Stimulated activated CD8-positive, alpha-beta memory T cell treated with anti-CD3 and anti-CD28 coated beads, Interleukin-4, amount 100 ng/mL, for 4 hours (primary cell): ENCODE measurements around the gene MANSC1.
"Not testable (repeated sequence)": the region's sequence is repeated elsewhere in the genome, so short reads cannot be mapped to it uniquely, and the experiment has no call there.

Experiments used
- DNase-seq, 2 donors: peaks; one replicate each; pipeline ENCODE4 v3.0.0-alpha.2; 2020; ENCODE audit warnings: low read depth in 2 of 2, low spot score in 1 of 2

MANSC1 gene

DNA sequence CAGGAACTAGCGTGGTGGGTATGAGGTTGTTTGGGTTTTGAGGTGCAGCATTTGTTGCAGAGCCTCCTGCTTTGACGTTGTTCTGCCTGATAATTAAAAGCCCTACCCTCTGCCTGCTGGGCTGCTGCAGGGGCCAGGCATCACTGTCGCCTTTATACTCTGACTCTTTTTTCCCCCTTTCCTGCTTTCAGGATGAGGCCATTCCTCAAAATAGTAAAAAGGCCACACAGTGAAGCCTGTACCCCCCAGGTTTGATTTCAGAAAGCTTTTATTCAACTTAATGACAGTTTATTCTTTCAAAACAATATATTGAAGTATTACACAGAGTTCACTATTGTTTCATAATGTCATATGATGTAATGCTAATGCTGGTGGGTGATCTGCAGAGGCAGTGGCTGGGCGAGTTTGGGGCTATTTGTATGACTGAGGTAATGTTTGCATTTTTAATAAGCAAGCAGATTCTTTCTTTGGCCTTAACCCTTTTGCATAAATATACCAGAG is 15.9 kb upstream of the MANSC1 start:
- DNase-seq = no peak

DNA sequence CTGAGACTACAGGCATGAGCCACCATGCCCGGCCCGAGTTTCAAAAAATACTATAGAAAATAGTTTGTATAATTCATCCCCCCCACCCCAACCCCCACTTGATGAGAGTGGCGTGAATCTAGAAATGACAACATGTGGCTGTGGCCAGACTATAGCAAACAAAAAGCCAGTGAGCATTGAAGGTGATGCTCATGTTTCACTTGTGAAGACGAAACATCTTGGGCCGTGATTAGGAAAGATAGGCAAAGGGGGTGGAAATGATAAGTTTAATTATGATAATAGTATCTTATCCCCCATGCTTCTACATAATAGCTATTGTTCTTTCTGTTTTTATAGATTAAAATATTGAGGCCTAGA is 15.4 kb upstream of the MANSC1 start:
- DNase-seq = no peak

DNA sequence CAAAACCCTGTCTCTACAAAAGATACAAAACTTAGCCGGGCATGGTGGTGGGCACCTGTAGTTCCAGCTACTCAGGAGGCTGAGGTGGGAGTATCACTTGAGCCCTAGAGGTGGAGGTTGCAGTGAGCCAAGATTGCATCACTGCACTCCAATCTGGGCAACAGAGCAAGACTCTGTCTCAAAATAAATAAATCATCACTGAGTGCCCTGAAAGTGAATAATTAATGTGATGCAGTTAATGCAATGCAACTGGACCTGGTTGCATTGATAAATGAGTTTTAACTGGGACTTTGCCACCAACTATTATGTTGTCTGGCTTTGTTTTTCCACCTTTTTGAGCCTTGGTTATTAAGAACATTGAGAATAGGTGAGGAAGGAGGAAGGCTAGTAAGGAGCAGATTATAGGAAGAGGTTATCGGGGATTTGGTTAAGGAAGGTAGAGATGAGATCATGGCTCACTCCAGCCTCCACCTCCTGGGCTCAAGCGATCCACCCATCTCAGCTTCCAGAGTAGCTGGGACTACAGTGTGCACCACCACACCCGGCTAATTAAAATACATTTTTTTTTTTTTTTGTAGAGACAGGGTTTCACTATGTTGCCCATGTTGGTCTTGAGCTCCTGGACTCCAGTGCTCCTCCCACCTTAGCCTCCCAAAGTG is 14.9 kb upstream of the MANSC1 start:
- no peak for DNase-seq

DNA sequence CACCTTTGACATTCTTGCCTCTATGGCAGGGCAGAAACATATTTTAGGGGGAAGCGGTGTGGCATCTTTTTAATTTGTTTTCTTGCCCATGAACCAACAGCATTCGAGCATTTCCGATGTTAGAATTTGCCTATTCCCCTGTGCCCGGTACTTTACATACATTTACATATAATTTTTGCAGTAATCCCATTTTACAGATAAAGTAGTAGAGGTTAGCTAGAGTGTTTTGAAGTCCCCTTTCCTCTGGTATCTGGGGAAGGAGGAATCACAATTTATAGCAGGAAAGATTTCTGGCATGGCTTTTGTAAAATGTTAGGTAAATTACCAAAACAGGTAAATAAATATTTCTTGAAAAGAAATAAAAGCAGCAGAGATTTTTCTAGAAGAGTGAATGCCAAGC is 8.5 kb upstream of the MANSC1 start:
- no peak for DNase-seq

DNA sequence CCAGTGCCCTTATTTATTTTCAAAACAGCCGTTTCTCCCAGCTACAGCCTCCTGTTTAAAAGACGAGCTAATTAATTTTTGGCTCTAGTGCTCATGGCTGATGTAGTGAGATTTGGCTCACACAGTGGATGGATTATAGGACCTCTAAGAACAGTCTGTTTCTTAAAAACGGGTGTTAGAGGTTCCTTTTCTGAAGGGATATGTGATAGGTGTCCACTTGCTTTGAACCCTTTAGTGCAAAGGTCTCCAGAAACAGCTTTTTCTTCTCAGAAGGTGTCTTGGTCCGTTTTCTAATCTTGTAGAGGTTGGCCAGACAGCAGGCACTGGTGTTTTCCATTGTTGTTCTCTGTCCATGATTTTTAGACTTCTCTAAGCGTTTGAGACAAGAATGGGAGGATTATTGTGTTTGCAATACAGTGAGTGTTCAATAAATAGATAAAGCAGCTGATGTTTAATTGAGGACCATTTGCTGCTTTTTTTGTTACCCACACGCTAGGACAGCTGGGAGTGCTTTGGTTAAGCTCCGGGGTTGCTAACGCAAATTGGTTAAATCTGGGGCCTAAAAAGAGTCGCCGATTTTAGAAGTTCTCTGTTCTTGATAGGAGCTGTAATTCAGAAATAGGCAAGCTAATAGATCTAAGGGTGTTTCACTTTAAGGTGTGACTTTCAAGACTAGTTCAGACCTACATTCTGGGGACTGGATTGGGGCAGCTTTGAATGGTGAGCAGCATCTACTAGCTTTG is 7.8 kb upstream of the MANSC1 start:
- no peak for DNase-seq

DNA sequence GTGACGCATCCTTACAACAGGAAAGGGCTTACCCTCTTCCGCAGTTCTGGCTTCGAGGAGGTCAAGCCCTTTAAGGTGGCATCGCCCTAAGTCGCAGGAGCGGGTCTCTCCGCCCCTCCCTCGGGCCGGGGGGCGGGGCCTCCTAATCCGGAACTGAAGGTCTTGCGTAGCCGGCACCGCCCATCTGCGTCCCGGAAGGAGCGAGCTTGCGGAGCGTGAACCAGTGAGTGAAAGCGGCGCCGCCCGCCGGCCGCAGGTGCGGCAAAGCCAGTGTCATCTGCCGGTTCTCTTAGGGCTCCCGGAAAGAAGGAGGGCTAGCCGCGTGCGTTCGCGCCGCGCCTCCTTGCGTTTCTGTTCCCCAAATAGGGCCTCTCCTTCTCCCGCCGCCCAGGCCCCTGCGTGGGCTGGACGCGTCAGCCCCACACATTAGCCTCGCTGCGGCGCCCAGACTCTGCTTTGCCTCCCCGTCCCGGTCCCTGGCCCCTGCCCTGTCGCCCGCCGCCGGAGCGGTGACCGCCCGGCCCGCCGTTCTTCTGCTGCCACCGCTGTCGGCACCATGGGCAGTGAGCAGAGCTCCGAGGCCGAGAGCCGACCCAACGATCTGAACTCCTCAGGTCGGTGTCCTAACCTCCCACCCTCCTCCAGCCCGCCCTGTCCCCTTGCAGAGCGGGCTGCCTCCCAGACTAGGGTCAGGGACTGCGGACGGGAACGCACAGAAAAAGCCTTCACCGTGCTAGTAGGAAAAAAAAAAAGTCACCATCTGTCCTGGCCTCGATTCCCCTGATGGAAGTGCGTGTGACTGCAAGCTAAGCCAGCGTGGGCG is 7.1 kb upstream of the MANSC1 start, which contains the start of gene BORCS5:
TSS of gene BORCS5 (plus strand) at position 183 of the 823 bp plus-strand sequence. CDS start at position 557, 374 bp downstream.
- peak; percentile 94 to 97 for DNase-seq

DNA sequence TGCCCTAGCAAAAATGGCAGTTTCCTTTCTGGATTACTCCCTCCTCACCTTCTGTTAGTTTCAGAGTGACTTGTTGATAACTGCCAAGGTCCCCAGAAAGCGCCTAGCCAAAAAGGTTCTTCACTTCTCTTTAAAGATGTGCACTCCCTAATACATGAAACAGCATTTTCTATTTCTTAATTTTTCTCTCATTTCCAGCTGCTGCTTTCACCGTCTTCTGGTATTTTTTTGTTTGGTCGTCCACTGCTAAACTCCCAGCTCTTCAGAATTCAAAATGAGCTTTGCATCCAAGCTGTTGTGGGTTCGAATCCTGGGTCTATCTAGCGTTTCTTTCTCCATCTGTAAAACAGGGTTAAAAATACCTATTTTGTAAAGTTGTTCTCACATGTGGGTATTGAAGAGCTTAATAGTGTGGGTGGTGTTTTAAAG is 6.4 kb upstream of the MANSC1 start:
- DNase-seq = no peak

DNA sequence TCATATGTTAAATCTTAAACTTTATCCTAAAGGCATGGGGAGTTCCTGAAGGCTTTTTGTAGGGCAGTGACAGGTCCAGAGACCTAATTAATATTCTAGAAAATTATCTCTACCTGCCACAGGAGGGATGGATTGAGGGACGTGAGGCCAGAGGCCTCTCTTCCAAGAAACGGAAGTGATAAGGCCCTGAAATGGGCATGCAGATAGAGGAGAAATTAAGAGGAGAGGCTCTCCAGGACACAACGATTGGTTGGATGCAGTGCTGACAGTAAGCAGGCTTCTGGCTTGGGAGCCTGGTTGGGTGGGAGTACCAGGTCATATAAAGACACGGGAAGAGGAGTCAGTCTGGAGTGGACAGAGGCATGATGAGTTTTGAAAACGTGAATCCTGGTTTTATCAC is 3.8 kb upstream of the MANSC1 start:
- no peak for DNase-seq

DNA sequence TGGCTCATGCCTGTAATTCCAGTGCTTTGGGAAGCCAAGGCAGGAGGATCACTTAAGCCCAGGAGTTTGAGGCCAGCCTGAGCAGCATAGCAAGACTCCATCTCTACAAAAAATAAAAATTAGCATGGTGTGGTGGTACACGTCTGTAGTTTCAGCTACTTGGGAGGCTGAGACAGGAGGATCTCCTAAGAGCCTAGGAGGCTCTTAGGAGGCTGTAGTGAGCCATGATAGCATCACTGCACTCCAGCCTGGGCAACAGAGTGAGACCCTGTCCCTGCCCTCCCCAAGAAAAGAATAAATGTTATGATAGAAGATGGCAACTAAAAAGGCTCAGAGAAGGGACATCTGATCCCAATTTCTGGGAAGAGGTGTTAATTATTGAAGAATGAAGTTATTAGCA is 3.2 kb upstream of the MANSC1 start:
- no peak for DNase-seq

DNA sequence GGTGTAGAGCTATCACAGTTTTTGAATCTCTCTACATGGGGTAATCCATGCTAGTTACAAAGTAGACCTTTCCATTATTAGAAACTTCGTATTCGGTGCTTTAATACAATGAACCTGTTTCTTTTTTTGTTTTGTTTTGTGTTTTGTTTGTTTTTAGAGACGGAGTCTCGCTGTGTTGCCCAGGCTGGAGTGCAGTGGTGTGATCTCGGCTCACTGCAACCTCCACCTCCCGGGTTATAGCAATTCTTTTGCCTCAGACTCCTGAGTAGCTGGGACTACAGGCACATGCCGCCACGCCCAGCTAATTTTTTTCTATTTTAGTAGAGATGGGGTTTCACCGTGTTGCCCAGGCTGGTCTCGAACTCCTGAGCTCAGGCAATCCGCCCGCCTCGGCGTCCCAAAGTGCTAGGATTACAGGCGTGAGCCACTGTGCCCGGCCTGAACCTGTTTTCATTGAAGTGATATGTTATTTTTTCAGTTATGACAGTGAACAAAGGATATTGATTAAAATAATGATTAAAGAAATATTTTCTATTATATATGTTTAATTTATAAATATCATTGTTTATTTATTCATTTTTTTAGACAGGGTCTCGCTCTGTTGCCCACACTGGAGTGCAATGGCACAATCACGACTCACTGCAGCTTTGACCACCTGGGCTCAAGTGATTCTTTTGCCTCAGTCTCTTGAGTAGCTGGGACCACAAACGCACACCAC is 1.6 kb upstream of the MANSC1 start:
- DNase-seq = not testable (repeated sequence)

DNA sequence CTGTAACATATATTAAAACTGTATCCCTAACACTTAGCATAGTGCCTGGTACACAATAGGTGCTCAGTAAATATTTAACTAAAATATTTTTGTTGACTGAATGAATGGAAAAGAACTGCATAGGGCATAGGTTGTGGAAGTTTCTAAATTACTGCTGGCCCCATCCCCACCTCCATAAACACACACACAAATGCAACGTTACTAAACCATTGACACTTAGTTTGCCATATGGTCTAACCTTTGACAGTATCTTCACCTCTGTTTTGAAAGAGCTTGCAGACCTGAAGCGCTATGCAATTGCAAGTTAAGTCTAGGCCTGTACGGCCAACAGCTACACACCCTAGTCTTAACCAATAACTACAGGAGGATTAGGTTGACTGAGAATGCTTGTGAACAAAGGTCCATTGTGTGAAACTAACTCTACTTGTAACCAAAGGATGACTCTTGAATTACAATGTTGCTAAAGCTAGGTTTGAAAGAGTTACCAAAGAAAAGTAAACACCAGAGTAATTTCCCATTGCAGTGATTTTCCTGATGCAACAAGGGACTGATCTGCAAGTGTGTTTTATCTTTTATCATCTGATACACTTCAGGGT is 924 bp upstream of the MANSC1 start:
- DNase-seq = no peak

DNA sequence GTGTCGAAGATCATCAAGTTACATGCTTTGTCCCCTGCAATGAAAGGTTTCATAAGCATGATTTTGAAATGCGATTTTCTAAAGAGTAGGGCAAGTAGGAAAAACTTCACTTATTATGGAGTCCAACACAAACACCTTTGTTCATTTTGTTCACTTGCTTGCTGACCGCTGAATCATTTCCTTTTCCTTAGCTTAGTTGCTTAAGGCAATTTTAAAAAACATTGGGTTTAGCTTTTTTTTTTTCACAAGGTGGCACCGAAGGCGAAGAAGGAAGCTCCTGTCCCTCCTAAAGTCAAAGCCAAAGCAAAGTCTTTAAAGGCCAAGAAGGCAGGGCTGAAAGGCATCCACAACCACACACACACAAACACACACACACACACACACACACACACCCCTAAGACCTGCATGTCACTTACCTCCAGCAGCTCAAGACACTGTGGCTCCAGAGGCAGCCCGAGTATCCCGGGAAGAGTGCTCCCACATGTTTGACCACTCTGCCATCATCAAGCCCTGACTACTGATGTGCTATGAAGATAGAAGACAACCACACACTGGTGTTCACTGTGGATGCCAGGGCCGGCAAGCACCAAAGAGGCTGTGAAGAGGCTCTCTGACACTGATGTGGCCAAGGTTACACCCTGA is 11.4 kb downstream of the MANSC1 start:
- DNase-seq = no peak

DNA sequence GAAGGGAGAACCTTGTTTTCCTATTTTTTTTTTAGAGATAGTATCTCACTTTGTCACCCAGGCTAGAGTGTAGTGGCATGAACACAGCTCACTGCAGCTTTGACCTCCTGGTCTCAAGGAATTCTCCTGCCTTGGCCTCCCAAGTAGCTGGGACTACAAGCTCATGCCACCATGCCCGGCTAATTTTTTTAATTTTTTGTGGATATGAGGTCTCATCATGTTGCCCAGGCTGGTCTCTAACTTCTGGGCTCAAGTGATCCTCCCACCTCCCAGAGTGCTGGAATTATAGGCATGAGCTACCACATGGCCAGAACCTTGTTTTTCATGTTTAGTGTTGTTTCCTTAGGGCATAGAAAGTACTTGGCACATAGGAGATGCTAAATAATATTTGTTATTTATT is 13.5 kb downstream of the MANSC1 start:
- no peak for DNase-seq

DNA sequence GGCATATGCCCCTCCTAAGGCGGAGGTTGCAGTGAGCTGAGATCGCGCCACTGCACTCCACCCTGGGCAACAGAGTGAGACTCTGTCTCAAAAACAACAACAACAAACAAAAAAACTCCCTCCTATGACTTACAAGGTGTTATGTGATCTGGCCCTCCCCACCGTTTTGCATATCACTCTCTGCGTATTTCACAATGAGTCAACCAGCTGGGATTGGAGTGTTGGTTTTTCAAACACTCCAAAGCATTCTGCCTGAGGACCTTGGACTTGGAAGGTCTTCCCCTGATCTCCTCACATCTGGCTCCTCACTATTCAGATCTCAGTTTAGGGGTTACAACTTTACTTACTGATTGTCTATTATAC is 14.0 kb downstream of the MANSC1 start:
- no peak for DNase-seq

DNA sequence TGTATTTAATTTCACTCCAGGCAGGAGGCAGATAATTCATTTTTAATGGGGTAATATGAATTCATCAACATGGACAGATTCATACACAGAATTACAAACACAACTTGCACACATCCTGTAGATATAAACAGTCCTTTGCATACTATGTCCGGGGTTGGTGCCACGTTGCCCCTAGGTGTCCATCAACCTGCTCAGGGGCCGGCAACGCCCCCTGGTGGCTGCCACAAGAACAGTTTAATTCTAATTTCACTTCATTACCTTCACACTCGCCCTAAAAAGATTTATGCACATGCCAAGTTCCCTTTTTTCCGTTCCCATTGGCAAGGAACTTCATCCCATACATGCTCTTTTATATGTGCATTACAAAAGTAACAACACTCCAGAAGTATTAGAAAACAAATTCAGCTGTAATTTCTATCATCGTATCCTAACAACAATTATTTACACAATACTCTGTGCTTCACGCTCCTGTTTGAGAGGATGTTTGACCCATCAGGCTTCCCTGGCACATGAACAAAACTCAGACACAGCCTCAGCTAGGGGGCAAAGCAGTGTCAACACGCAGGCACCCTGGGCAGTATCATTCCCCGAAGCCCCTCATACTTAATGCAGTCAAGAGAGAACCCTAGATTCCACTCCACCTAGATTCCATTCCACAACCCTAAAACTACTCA is 15.5 kb downstream of the MANSC1 start:
- DNase-seq = peak in 1 of 2 donors; percentile 27

DNA sequence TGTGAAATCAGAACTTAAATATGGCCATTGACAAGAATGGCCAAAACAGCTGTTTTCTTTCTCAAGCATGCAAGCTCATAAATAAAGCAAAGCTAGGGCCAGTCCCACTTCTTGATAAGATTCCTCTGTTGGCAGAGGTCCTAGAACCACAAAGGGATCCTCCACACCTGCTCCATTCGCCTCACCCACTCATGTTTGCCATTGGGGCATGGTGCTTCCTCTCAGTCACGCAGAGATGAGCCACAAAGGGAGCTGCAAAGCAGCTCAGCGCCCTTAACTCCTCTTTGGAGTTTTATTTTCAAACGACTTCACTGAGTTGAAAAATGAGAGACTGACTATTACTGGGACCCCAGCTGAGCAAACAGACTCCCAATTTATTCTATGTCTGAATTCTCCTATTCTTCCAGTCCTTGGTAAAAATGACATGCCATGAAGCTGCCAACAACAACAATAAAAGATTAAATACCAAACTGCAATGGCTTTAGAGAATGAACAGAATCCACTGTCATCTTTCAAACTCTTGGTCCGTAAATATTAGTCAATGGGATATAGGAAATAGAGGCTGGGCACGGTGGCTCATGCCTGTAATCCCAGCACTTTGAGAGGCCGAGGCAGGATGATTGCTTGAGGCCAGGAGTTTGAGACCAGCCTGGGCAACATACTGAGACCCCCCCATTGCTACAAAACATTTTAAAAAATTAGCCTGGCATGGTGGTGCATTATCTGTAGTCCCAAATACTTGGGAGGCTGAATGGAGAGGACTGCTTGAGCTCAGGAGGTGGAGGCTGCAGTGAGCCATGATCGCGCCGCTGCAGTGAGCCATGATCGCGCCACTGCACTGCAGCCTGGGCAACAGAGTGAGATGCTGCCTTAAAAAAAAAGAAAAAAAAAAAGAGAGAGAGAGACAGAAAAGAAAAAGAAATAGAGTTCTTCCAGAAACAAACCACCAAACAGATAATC is 16.4 kb downstream of the MANSC1 start:
- no peak for DNase-seq

DNA sequence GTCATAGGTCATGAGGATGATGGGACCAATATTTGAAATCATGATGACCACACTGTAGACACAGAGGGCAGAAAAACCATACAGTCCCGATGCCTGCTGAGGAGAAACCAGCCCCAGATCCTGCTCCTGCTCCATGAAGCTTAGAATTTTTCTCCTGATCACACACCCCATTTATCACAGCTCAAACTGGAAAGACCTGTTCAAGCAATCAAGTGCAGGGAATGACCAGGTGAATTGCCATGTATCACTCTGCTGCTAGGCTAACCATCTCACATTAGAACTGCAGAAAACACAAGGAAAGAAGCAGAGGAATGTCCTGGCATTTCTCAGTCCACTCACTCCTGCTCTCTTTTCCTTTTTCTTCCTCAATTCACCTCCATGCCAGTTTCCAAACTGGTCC is 18.1 kb downstream of the MANSC1 start:
- no peak for DNase-seq

DNA sequence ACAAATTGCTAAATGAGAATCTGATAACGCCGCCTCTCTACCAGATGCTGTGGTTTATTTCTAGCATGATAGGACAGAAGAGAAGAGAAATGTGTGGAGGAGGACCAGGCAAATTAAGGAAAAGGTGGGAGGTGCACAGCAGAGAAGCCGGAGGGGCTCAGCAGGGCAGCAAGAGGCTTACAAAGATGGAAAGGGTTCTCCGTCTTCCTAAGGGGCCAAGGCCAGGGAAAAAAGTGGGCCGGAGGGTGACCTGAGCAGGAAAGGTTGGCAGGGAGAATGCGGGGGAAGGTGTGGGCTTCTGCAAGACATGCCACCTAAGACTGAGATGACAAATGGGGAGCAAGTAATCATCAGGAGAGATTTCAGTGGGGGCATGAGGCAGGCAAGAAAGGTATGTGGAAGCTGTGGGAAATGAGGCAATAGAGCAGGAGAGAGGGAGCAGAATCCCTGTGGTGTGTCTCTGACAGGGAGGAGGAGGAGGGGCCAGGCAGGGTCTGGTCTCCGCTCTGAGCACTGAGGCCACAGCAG is 18.7 kb downstream of the MANSC1 start:
- DNase-seq = no peak
